Heart left ventricle (tissue), 16 donors: Measurements from ENCODE around the gene ZNF738. TPM values are rescaled to one million over a fixed set of nuclear protein-coding genes. Genes with fewer than 3 reads are reported as not detected.
A peak's percentile ranks its signal among the peaks of the same experiment; 100 is the strongest.
"Not testable (repeated sequence)": the region's sequence is repeated elsewhere in the genome, so short reads cannot be mapped to it uniquely, and the experiment has no call there.

Experiments
- ATAC-seq, 4 donors: fragments of 200-7000 bp; cut with Tn5 transposase; one replicate each; pipeline ENCODE4 v1.9.1; 2020 to 2022; ENCODE audit warnings: moderate library complexity in 4 of 4, mild to moderate bottlenecking in 3 of 4, moderate number of reproducible peaks in 1 of 4
- DNase-seq, 5 donors: peaks; one replicate each; pipeline ENCODE4 v3.0.0-alpha.2; 2020
- H3K27ac ChIP-seq, 12 donors: fragments of 200-600 bp; sonication (generic) in 4 of 12; one replicate each; pipeline versions ENCODE4 v1.5.0 to v1.8.0; 2016 to 2022; ENCODE audit warnings: mild to moderate bottlenecking in 2 of 12
- H3K27me3 ChIP-seq, 9 donors: fragments of 200-600 bp; sonication (generic) in 2 of 9; one replicate each; pipeline versions ENCODE4 v1.5.1 to v1.8.0; 2016 to 2022; ENCODE audit warnings: mild to moderate bottlenecking in 3 of 9
- H3K36me3 ChIP-seq, 9 donors: fragments of 200-600 bp; sonication (generic) in 2 of 9; one replicate each; pipeline versions ENCODE4 v1.5.0 to v1.8.0; 2018 to 2022; ENCODE audit warnings: mild to moderate bottlenecking in 2 of 9
- H3K4me1 ChIP-seq, 12 donors: fragments of 200-600 bp; sonication (generic) in 4 of 12; one replicate each; pipeline versions ENCODE4 v1.5.0 to v1.8.0; 2016 to 2022; ENCODE audit warnings: mild to moderate bottlenecking in 3 of 12
- H3K4me3 ChIP-seq, 12 donors: fragments of 200-600 bp; sonication (generic) in 4 of 12; one replicate each; pipeline versions ENCODE4 v1.5.0 to v1.8.0; 2017 to 2022; ENCODE audit warnings: mild to moderate bottlenecking in 9 of 12, moderate library complexity in 4 of 12
- H3K9me3 ChIP-seq, 12 donors: fragments of 200-600 bp; sonication (generic) in 4 of 12; one replicate each; pipeline versions ENCODE4 v1.5.0 to v1.8.0; 2016 to 2022; ENCODE audit warnings: mild to moderate bottlenecking in 1 of 12
- CTCF ChIP-seq, 12 donors: fragments of 200-600 bp; sonication (generic) in 4 of 12; IDR thresholded peaks; one replicate each; pipeline versions ENCODE4 v1.5.0 to v1.8.0; 2018 to 2022; ENCODE audit warnings: antibody characterized with exemption in 12 of 12, mild to moderate bottlenecking in 5 of 12
- POLR2A ChIP-seq, 2 donors: fragments of 450-650 bp; IDR thresholded peaks; one replicate each; pipeline ENCODE4 v1.6.1; 2017; ENCODE audit warnings: antibody characterized with exemption in 2 of 2, mild to moderate bottlenecking in 2 of 2, moderate library complexity in 2 of 2
- WGBS, 4 donors: extraction: QIAGEN DNeasy Blood & Tissue Kit in 2 of 4; methylation state at CpG; one replicate each; pipeline versions ENCODE4 v1.1.5 to v1.1.7; 2013 to 2018; 5-methylcytosine and 5-hydroxymethylcytosine counted together
- intact Hi-C, 10 donors: fragments of 100-400 bp; cut with DNase I; formaldehyde crosslinking; loops; one replicate each; pipeline versions ENCODE4 v1.11.1 to v1.14.2; 2022
- polyA plus RNA-seq, 2 donors: library from polyadenylated mRNA; stranded (reverse); fragments of 200-250 nt; gene quantifications; one replicate each; pipeline ENCODE4 v1.2.3, GENCODE V29; 2013
- total RNA-seq, 9 donors: library from RNA; depleted of rRNA in 2 of 9; stranded (reverse); fragments of >200 nt in 2 of 9; fragmentation: NEBNext Ultra II Directional in 3 of 9; extraction: Animal tissue kit (Norgen Biotek cat#: 25700) in 3 of 9; gene quantifications; one replicate each; pipeline versions ENCODE4 v1.1.0 to v1.2.4, GENCODE V29; 2016 to 2023
- donor health status: ischemic (EF 13 %, LVEDD 7.1; RV severe dilation, severe dysfunction).
- donor health status: healthy with polysubstance abuse.
- donor health status: DM: no; HTN: yes; CAD: no.
- donor health status: DM: no; HTN: no; CAD: no.
- donor health status: ischemic (EF 25% LVEDD 6.9; RV normal size, moderate dysfunction).
- donor health status: ischemic (EF 25% LVEDD 5.7; RV mildly dilated, moderate dysfunction).
- donor health status: healthy.
- donor health status: DM: yes; HTN: yes; CAD: no.
- donor health status: ischemic (EF 35%, LVEDD 5.7; RV mildly dilated, moderate dysfunction).
- donor health status: nonischemic (EF 11% LVEDD 7.7; RV severe dilation, severe dysfunction).
- donor health status: DM: yes; HTN: yes; CAD: no.
- donor health status: PGD.
- donor health status: ischemic (EF 29% LVEDD 5.4; RV normal size, mild dysfunction).
- donor health status: nonischemic (EF 23%, LVEDD 6.1; RV moderate dilation, normal function).

Gene ZNF738
- total and polyA plus RNA-seq, 11 donors: 2.0 to 6.0 (median 2.5) TPM

DNA sequence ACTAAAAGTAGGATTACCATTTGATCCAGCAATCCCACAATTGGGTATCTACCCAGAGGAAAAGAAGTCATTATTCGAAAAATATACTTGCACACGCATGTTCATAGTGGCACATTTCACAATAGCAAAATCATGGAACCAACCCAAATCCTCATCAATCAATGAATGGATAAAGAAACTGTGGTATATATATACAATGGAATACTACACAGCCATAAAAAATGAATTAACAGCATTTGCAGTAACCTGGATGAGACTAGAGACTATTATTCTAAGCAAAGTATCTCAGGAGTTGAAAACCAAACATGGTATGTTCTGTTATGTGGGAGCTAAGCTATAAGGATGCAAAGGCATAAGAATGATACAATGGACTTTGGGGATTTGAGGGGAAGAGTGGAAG is 32.6 kb upstream of the ZNF738 start:
- TF ChIP-seq POLR2A (IDR thresholded peaks at IDR 0.05) (no peak), CTCF (IDR thresholded peaks at IDR 0.05) (no peak)
- no peak for ATAC-seq
- no peak for DNase-seq
- WGBS, 4 donors: 96 to 100% (median 98%) methylated on average over 2 of the region's 2 CpGs
- Histone ChIP-seq H3K4me1 (peaks cover 0 to 40% (median 24%) of the 10 kb centered on the region in 12 donors), H3K27ac (no peak overlapping the region), H3K36me3 (peaks cover 0 to 21% (median 8%) of the 10 kb centered on the region in 9 donors), H3K4me3 (no peak overlapping the region), H3K27me3 (no peaks in the 10 kb centered on the region), H3K9me3 (peaks cover 0 to 19% (median 3%) of the 10 kb centered on the region in 12 donors)
- intact Hi-C loops: no loop called here

DNA sequence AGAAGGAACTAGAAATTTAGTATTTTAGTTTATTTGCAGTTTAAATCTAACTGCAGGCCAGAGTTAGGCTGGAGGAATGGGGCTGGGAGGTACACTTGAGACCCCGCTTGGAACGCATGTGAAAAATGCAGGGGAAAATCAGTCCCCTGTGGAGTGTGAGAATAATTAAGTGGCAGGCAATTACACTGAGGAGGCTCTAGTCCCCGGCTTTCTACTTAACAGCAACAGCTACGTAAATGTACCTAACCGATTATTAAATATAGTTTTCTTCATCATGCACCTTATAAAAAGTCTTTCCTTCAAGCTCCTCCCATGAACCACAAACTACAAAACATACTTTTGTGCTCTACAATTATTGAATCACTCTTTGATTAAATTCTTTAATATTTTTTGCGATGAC is 30.4 kb upstream of the ZNF738 start:
- peak overlapping the region; percentile 50 to 90 (median 75) for H3K4me3 ChIP-seq
- peak overlapping the region; percentile 81 to 98 (median 93) for H3K27ac ChIP-seq
- ATAC-seq (peak in 1 of 4 donors; percentile 22), DNase-seq (no peak)
- H3K27me3 ChIP-seq: no peaks in the 10 kb centered on the region
- H3K4me1 ChIP-seq: peaks cover 0 to 23% (median 12%) of the 10 kb centered on the region in 12 donors
- peaks cover 0 to 21% (median 8%) of the 10 kb centered on the region in 9 donors for H3K36me3 ChIP-seq
- intact Hi-C loops: loop anchor here in 1 of 10 donors (2.0 kb wide), 1 partner anchor 30 kb away; the partner anchor contains the start of gene ZNF738
- TF ChIP-seq POLR2A (IDR thresholded peaks at IDR 0.05) (no peak), CTCF (IDR thresholded peaks at IDR 0.05) (no peak)
- H3K9me3 ChIP-seq: peaks cover 0 to 26% (median 3%) of the 10 kb centered on the region in 12 donors
- WGBS, 4 donors: 6 to 7% (median 7%) methylated on average over 6 of the region's 6 CpGs

GRCh38 chr19:21328885-21329605 is 29.8 kb upstream of the ZNF738 start, which contains the start of gene ZNF708:
TSS of gene ZNF708 (minus strand) at chr19:21329410. CDS start at chr19:21329212, 198 bp downstream.
- H3K36me3 ChIP-seq: peaks cover 0 to 21% (median 8%) of the 10 kb centered on the region in 9 donors
- ATAC-seq (peak; percentile 99 to 100 (median 100)), DNase-seq (peak; percentile 90 to 94 (median 93))
- H3K9me3 ChIP-seq: peaks cover 0 to 32% (median 3%) of the 10 kb centered on the region in 12 donors
- H3K4me3 ChIP-seq: peak within 1 kb of the TSS; percentile 50 to 90 (median 75)
- H3K27me3 ChIP-seq: no peaks in the 10 kb centered on the region
- intact Hi-C loops: loop anchor here in 2 of 10 donors (1.0 to 2.0 kb wide), 3 partner anchors 29 to 68 kb away; partner anchors contain the start of genes ZNF738 (in 2 of the 2) and ZNF493 (in 1 of the 2)
- WGBS, 4 donors: 0 to 1% (median 1%) methylated on average over 20 to 32 of the region's 32 CpGs
- H3K27ac ChIP-seq: peak within 1 kb of the TSS; percentile 81 to 98 (median 93)
- peaks cover 0 to 23% (median 12%) of the 10 kb centered on the region in 12 donors for H3K4me1 ChIP-seq
- peak in 1 of 2 donors; percentile 78 for TF ChIP-seq POLR2A (IDR thresholded peaks at IDR 0.05)
- TF ChIP-seq CTCF (IDR thresholded peaks at IDR 0.05): no peak

DNA sequence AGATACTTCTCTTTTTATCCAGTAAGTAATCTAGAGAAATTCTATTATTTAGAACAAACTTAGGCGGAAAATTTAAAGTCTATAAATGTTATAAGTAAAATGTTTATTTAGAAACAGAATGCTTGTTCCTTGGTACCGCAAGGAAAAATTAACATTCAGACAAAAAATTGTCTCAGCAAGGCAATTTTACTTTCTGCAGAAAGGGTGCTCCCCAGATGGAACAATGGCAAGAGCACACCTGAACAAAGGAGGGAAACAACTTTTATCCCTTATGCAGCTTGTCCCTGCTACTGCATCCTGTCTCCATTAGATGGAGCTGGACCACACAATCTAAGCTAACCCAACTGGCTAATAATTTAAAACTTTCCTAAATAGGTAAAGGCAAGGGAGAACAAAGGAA is 23.1 kb upstream of the ZNF738 start:
- H3K9me3 ChIP-seq: peaks cover 0 to 58% (median 24%) of the 10 kb centered on the region in 12 donors
- DNase-seq (no peak), ATAC-seq (no peak)
- no peak overlapping the region for H3K27ac ChIP-seq
- no peaks in the 10 kb centered on the region for H3K4me1 ChIP-seq
- 48 to 93% (median 50%) methylated on average over 2 of the region's 2 CpGs for WGBS, 4 donors
- no peak for TF ChIP-seq CTCF (IDR thresholded peaks at IDR 0.05)
- no peak for TF ChIP-seq POLR2A (IDR thresholded peaks at IDR 0.05)
- no peaks in the 10 kb centered on the region for H3K36me3 ChIP-seq
- intact Hi-C loops: no loop called here
- H3K4me3 ChIP-seq: no peak overlapping the region
- no peaks in the 10 kb centered on the region for H3K27me3 ChIP-seq

DNA sequence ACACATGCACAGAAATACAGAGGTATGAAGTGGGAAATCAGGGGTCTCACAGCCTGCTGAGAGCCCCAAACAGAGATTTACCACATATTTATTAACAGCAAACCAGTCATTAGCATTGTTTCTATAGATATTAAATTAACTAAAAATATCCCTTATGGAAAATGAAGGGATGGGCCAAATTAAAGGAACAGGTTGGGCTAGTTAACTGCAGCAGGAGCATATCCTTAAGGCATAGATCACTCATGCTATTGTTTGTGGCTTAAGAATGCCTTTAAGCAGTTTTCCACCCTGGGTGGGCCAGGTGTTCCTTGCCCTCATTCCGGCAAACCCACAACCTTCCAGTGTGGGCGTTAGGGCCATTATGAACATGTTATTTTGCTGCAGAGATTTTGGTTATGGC is 14.0 kb upstream of the ZNF738 start:
- H3K4me1 ChIP-seq, H3K36me3 ChIP-seq, H3K27me3 ChIP-seq, H3K27ac ChIP-seq, H3K4me3 ChIP-seq, intact Hi-C loops, ATAC-seq, DNase-seq: not testable (repeated sequence)
- 44 to 86% (median 47%) methylated on average over 2 of the region's 2 CpGs for WGBS, 4 donors
- H3K9me3 ChIP-seq: peaks cover 0 to 23% (median 4%) of the 10 kb centered on the region in 12 donors
